ENCODE results near the gene TMIE. TPM values are rescaled to one million over a fixed set of nuclear protein-coding genes. Genes with fewer than 3 reads are reported as not detected.
A peak's percentile ranks its signal among the peaks of the same experiment; 100 is the strongest.
"Not testable (repeated sequence)": the region's sequence is repeated elsewhere in the genome, so short reads cannot be mapped to it uniquely, and the experiment has no call there.

TMIE gene
- total RNA-seq, 6 donors from 2014 or later: 0.49 to 2.1 (median 1.2) TPM; not detected in 1

GRCh38 chr3:46742992-46743585 lies 41.9 kb downstream of the TMIE start:
- no peak for TF ChIP-seq CTCF (IDR thresholded peaks at IDR 0.05)
- TF ChIP-seq POLR2A (IDR thresholded peaks at IDR 0.05): no peak
- TF ChIP-seq POLR2AphosphoS5 (IDR thresholded peaks at IDR 0.05): no peak
- TF ChIP-seq EP300 (IDR thresholded peaks at IDR 0.05): no peak
- H3K9me3 ChIP-seq: no peaks in the 10 kb centered on the region
- H3K27ac ChIP-seq: no peak overlapping the region
- H3K4me1 ChIP-seq: no peaks in the 10 kb centered on the region
- DNase-seq (no peak), ATAC-seq (ENCODE audit: low FRiP score in 2 of 2) (peak in 1 of 2 donors; percentile 66)
- no peaks in the 10 kb centered on the region for H3K27me3 ChIP-seq
- WGBS, 2 donors: 83 to 90% methylated on average over 12 of the region's 12 CpGs
- H3K36me3 ChIP-seq: no peaks in the 10 kb centered on the region
- no peak overlapping the region for H3K4me3 ChIP-seq

GRCh38 chr3:46746711-46747110 lies 45.5 kb downstream of the TMIE start:
- H3K4me3 ChIP-seq: no peak overlapping the region
- H3K36me3 ChIP-seq: no peaks in the 10 kb centered on the region
- no peaks in the 10 kb centered on the region for H3K27me3 ChIP-seq
- no peak for TF ChIP-seq POLR2AphosphoS5 (IDR thresholded peaks at IDR 0.05)
- no peak for TF ChIP-seq EP300 (IDR thresholded peaks at IDR 0.05)
- TF ChIP-seq POLR2A (IDR thresholded peaks at IDR 0.05): no peak
- TF ChIP-seq CTCF (IDR thresholded peaks at IDR 0.05): no peak
- no peak for ATAC-seq (ENCODE audit: low FRiP score in 2 of 2)
- DNase-seq: no peak
- no peaks in the 10 kb centered on the region for H3K9me3 ChIP-seq
- no peak overlapping the region for H3K27ac ChIP-seq
- H3K4me1 ChIP-seq: no peaks in the 10 kb centered on the region

GRCh38 chr3:46748170-46748569 lies 47.0 kb downstream of the TMIE start:
- Histone ChIP-seq H3K27ac (no peak overlapping the region), H3K36me3 (no peaks in the 10 kb centered on the region), H3K4me1 (no peaks in the 10 kb centered on the region), H3K9me3 (no peaks in the 10 kb centered on the region), H3K4me3 (no peak overlapping the region), H3K27me3 (no peaks in the 10 kb centered on the region)
- 90 to 94% methylated on average over 2 of the region's 2 CpGs for WGBS, 2 donors
- no peak for ATAC-seq (ENCODE audit: low FRiP score in 2 of 2)
- DNase-seq: no peak
- no peak for TF ChIP-seq POLR2AphosphoS5 (IDR thresholded peaks at IDR 0.05)
- no peak for TF ChIP-seq EP300 (IDR thresholded peaks at IDR 0.05)
- TF ChIP-seq CTCF (IDR thresholded peaks at IDR 0.05): no peak
- TF ChIP-seq POLR2A (IDR thresholded peaks at IDR 0.05): no peak

GRCh38 chr3:46749129-46749528 lies 47.9 kb downstream of the TMIE start:
- no peak for DNase-seq
- Histone ChIP-seq H3K4me1 (no peaks in the 10 kb centered on the region), H3K27ac (no peak overlapping the region), H3K9me3 (no peaks in the 10 kb centered on the region), H3K4me3 (no peak overlapping the region), H3K36me3 (no peaks in the 10 kb centered on the region), H3K27me3 (no peaks in the 10 kb centered on the region)
- no peak for ATAC-seq (ENCODE audit: low FRiP score in 2 of 2)
- 73 to 76% methylated on average over 4 of the region's 4 CpGs for WGBS, 2 donors
- TF ChIP-seq EP300 (IDR thresholded peaks at IDR 0.05) (no peak), POLR2AphosphoS5 (IDR thresholded peaks at IDR 0.05) (no peak), POLR2A (IDR thresholded peaks at IDR 0.05) (no peak), CTCF (IDR thresholded peaks at IDR 0.05) (no peak)

GRCh38 chr3:46750555-46751038 lies 49.4 kb downstream of the TMIE start:
- H3K36me3 ChIP-seq: no peaks in the 10 kb centered on the region
- no peaks in the 10 kb centered on the region for H3K4me1 ChIP-seq
- no peak overlapping the region for H3K27ac ChIP-seq
- peak in 1 of 2 donors; percentile 27 for ATAC-seq (ENCODE audit: low FRiP score in 2 of 2)
- peak in 1 of 2 donors; percentile 77 for DNase-seq
- WGBS, 2 donors: 94% methylated on average over 30 to 38 of the region's 41 CpGs
- no peak overlapping the region for H3K4me3 ChIP-seq
- TF ChIP-seq POLR2A (IDR thresholded peaks at IDR 0.05) (no peak), CTCF (IDR thresholded peaks at IDR 0.05) (no peak), POLR2AphosphoS5 (IDR thresholded peaks at IDR 0.05) (no peak), EP300 (IDR thresholded peaks at IDR 0.05) (no peak)
- no peaks in the 10 kb centered on the region for H3K27me3 ChIP-seq
- no peaks in the 10 kb centered on the region for H3K9me3 ChIP-seq

GRCh38 chr3:46753127-46753526 lies 51.9 kb downstream of the TMIE start:
- ATAC-seq (ENCODE audit: low FRiP score in 2 of 2); H3K27me3 ChIP-seq; H3K36me3 ChIP-seq; H3K27ac ChIP-seq; H3K9me3 ChIP-seq; H3K4me1 ChIP-seq; H3K4me3 ChIP-seq; DNase-seq: not testable (repeated sequence)
- 69 to 83% methylated on average over 4 to 6 of the region's 6 CpGs for WGBS, 2 donors
